Activated CD4-positive, alpha-beta T cell treated with anti-CD3 and anti-CD28 coated beads for 24 hours (primary cell): ENCODE measurements around the gene GTF2IRD1.
"Not testable (repeated sequence)": the region's sequence is repeated elsewhere in the genome, so short reads cannot be mapped to it uniquely, and the experiment has no call there.

Experiments
- DNase-seq, 2 donors: peaks; one replicate each; pipeline ENCODE4 v3.0.0-alpha.2; 2020; ENCODE audit warnings: low read depth in 2 of 2

GTF2IRD1 gene

GRCh38 chr7:74453322-74454011 is at the start of gene GTF2IRD1:
Gene GTF2IRD1 (plus strand): TSS chr7:74453906. CDS start chr7:74508081, 54,175 bp downstream.
- peak; percentile 18 to 38 for DNase-seq

GRCh38 chr7:74404388-74404700 is 49.4 kb upstream of the GTF2IRD1 start:
- no peak for DNase-seq

GRCh38 chr7:74404741-74405140 is 49.0 kb upstream of the GTF2IRD1 start:
- no peak for DNase-seq

- no peak for DNase-seq
These were observed 48.4 kb upstream of the GTF2IRD1 start for GRCh38 chr7:74405191-74405898.

GRCh38 chr7:74405899-74406512 is 47.7 kb upstream of the GTF2IRD1 start:
- no peak for DNase-seq

GRCh38 chr7:74407958-74408357 is 45.7 kb upstream of the GTF2IRD1 start:
- DNase-seq: no peak

GRCh38 chr7:74409571-74409970 is 44.1 kb upstream of the GTF2IRD1 start:
- no peak for DNase-seq

GRCh38 chr7:74410772-74411171 is 42.9 kb upstream of the GTF2IRD1 start:
- no peak for DNase-seq

GRCh38 chr7:74411571-74411970 is 42.1 kb upstream of the GTF2IRD1 start:
- DNase-seq: not testable (repeated sequence)

- no peak for DNase-seq
These were observed 41.6 kb upstream of the GTF2IRD1 start for GRCh38 chr7:74412056-74412455.

GRCh38 chr7:74412603-74413002 is 41.1 kb upstream of the GTF2IRD1 start:
- no peak for DNase-seq

- not testable (repeated sequence) for DNase-seq
These were observed 38.9 kb upstream of the GTF2IRD1 start for GRCh38 chr7:74414595-74415333.

GRCh38 chr7:74417419-74417971 is 36.2 kb upstream of the GTF2IRD1 start:
- DNase-seq: peak; percentile 18 to 36

- DNase-seq: no peak
These were observed 35.6 kb upstream of the GTF2IRD1 start for GRCh38 chr7:74418076-74418475.

- no peak for DNase-seq
These were observed 35.2 kb upstream of the GTF2IRD1 start for GRCh38 chr7:74418538-74418937.

- DNase-seq: not testable (repeated sequence)
These were observed 34.5 kb upstream of the GTF2IRD1 start for GRCh38 chr7:74419232-74419631.

- no peak for DNase-seq
These were observed 33.7 kb upstream of the GTF2IRD1 start for GRCh38 chr7:74420006-74420405.

GRCh38 chr7:74424291-74424880 is 29.3 kb upstream of the GTF2IRD1 start:
- DNase-seq: no peak

GRCh38 chr7:74428023-74428422 is 25.7 kb upstream of the GTF2IRD1 start:
- no peak for DNase-seq

GRCh38 chr7:74429153-74429747 is 24.5 kb upstream of the GTF2IRD1 start:
- DNase-seq: no peak

- not testable (repeated sequence) for DNase-seq
These were observed 23.3 kb upstream of the GTF2IRD1 start for GRCh38 chr7:74430409-74430808.
